HG03469 (cell line): ENCODE data around the gene TANK.
"Not testable (repeated sequence)": the region's sequence is repeated elsewhere in the genome, so short reads cannot be mapped to it uniquely, and the experiment has no call there.

Experiments used
- ATAC-seq: cut with Tn5 transposase; IDR thresholded peaks from one replicate; pipeline ENCODE4 v1.9.1; 2021; ENCODE audit warnings: mild to moderate bottlenecking, moderate library complexity, moderate number of reproducible peaks; ENCODE audit not compliant: unreplicated experiment

TANK gene

DNA sequence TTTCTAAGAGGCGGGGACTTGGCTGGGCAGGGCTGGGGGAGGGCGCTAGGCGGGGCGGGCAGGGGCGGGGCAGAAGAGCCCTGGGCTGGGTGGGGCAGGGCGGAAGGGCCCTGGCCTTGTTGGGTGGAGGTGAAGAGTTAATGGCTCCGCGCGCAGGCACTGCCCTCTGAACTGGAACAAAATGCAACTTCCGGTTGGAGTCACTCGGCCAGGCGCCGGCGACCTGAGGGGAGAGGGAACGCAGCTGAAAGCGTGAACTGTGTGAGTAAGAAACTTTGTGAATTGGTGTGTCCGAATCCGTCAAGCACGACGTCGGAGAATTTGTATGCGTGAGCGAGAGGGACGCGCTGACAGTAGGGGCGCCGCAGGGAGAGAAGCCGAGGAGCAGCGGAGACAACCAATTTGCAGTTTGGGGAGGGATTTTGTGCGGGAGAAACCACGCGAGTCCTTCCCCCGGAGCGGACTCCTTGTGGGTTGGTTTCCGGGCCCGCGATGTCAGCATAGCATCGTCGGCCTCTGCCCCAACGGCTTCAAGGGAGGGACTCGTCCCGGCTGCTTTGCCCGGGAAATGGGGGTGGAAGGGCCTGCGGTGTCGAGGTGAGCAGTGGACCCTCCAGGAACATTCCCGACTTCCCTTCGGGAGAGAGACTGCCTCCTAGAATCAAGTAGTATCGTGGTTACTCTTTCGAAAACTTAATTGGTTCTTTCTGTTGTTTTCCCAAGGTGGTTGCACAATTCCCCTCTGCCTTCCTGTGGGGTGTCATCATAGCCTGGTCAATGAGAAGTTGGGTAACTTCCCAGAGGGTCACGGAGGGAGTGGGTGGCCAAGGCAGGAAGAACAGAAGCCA lies at the start of gene TANK:
TANK (plus strand) TSS at position 203 of the 848 bp plus-strand sequence. CDS start 19,235 bp downstream, outside the sequence.
- peak; percentile 79 for ATAC-seq

- ATAC-seq, result no peak
Measured at GRCh38 chr2:161111531-161111930, 48.7 kb upstream of the TANK start.

DNA sequence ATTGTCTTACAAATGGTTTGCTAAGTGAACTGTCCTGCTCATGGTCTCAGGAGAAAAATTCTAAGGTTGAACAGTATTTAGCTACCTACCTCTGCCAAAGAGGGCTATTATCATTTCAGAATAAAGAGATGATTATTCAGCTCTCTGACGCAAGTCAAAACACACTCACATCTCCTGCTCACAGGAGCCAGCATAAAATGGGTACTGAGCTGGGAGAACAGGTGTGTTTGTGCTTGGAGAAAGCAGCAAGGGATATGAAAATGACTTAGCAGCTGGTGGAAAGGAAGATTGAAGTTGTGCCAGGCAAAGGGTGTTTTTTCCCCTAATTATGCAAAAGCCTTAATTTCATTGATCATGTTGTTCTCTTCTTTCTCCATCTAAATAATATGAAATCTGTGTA lies 47.3 kb upstream of the TANK start:
- no peak for ATAC-seq

DNA sequence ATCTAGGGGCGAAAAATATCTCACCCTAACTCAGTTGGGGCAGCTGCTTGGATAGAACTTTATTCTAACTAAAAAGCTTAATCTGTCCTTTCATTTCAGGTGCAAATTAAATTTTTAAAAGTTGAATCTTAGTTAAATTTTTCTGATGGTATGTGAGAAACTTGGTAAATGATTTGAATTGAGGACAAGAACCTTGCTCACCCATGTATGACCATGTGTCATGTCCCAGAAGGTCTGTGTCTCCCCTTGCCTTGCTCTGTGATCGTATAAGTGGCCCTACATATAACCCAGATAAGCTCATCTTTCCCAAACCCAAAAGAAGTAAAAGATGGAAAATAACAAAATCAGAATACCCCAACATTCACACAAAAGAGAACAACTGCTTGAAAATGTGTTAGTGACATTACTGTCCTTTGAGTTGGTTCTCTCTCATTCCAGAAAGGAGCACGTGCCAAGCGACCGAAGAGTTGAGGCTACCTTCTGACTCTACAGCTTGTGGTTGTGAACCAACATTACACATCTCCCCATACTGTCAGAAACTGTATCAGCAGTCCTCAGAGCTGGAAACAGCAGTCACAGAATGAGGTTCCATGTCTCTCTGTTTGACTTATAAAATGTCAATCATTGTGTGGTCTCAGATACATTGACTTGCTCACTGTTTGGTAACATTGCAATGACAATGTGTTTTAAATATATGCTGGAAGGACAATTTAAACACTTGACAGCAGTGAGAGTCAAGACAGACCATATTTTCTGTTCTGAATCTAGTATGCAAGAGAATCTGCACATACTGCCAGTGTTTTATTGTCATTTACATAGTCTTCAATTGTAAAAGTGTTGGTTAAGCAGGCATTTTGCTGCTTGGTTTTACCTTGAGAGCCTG lies 46.3 kb upstream of the TANK start:
- no peak for ATAC-seq

GRCh38 chr2:161115205-161115604 lies 45.0 kb upstream of the TANK start:
- ATAC-seq, result no peak

DNA sequence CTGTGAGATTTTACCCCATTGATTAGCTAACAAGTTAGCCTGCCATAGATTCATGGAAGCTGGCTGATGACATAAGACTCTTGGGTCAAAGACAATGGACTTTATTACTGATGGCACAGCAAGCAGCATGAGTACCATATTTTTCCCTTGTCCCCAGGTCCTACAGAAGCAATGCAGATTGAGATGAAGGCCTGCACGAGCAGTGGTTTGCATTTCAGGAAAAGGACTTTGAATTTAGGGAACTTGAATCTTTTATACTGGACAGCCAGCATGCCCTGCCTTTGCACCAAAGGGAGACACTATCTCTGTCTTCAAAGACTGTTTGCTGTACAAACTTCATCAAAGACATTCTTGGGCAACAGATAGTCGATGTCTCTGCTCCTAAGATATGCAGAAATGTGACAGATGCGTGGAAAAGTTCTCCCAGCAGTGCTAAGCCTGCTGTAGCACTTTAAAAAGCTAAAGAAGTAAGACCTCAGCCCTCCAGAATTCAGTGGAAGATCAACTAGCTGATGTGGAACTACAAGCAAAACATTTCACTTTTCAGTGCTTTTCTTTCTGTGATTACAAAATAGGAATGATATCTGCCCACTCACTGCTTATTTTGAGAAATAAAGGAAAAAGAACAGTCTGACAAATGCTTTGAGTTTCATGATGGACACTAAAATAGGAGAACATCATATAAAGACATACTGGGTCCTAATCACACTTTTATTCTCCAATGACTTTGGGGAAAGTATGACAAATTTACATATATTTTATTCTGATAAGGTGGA lies 44.4 kb upstream of the TANK start:
- no peak for ATAC-seq

GRCh38 chr2:161116509-161116908 lies 43.7 kb upstream of the TANK start:
- no peak for ATAC-seq

GRCh38 chr2:161117506-161117905 lies 42.7 kb upstream of the TANK start:
- ATAC-seq, result no peak

DNA sequence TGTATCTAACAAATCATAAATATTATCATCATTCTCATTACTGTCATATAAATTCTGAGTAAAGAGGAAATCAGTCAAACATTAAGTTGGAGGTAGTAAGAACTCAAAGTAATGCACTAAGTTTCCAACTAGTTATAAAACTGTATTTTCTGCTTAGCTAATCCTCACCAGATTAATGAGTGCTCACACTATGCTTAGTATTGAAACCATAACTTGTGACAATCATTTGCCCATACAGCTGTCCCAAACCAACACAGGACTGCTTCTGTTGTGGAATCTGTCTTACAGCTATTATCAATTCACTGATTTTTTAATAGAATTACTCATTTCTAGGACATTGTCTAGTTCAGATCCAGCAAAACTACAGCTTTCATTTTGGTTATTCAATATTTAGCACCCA lies 41.5 kb upstream of the TANK start:
- no peak for ATAC-seq

DNA sequence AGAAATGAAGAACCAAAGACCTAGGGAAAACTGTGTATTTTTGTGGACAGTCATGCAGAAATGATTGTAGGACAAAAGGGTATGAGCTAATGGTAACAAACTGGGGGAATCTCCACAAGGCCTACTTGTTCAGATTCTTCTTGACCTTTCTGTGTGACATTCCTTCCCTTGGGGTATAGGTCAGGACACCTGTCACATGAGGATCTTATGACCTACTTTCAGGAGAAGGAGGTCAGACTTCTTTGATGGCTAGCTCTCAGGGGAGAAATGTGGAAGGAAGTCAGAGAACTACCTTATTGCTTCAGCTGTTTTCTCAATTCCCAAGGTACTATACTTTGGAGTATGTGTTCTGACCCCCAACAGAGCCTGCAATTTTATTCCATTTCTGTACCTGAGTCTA lies 40.7 kb upstream of the TANK start:
- no peak for ATAC-seq

DNA sequence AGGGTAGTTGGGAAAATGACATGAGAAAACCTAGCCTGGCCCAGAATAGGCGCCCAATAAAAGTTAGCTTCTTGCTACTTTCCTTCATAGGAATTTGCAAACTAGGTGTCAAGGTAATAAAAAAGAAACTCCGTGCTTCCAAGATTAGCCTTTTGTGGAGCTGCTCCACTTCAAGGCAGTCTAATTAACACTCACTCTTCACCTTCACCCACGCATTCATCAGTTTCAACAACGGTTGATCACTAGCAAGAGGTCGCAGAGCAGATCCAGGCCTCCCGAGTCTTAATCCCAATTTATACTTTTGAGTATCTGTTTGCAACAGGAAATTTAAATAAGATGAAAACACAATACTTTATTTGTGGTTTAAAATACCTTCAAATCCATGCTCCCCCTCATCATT lies 39.5 kb upstream of the TANK start:
- ATAC-seq, result no peak

GRCh38 chr2:161121622-161122021 lies 38.6 kb upstream of the TANK start:
- no peak for ATAC-seq

GRCh38 chr2:161122772-161123530 lies 37.3 kb upstream of the TANK start:
- ATAC-seq, result peak; percentile 46

- ATAC-seq, result no peak
Measured at GRCh38 chr2:161123531-161124030, 36.6 kb upstream of the TANK start.

DNA sequence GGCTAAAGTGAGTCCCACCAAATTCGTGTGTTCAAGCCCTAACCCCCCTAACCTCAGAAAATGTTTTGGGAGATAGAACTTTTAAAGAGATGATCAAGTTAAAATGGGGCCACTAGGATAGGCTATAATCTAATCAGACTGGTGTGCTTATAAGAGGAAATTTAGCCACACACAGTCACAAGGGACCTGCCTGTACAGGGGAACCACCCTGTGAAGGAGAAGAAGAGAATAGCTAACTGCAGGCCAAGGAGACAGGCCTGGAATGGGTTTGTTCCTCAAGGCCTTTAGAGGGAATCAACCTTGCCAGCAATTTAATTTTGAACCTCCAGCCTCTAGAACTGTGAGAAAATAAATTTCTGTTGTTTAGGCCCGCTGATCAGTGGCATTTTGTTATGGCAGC lies 36.0 kb upstream of the TANK start:
- no peak for ATAC-seq

- ATAC-seq, result no peak
Measured at GRCh38 chr2:161128885-161129284, 31.3 kb upstream of the TANK start.

DNA sequence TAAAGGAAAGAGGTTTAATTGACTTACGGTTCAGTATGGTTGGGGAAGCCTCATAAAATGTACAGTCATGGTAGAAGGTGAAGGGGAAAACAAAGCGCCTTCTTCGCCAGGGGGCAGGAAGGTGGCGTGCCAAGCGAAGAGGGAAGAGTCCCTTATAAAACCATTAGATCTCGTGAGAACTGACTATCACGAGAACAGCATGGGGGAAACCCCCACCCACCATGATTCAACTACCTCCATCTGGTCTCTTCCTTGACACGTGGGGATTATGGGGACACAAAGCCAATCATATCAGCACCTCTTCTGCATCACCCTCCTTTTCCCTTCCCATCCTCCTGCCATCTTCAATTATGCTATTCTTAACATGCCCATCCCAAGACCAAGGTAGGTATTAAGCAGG lies 29.9 kb upstream of the TANK start:
- no peak for ATAC-seq

DNA sequence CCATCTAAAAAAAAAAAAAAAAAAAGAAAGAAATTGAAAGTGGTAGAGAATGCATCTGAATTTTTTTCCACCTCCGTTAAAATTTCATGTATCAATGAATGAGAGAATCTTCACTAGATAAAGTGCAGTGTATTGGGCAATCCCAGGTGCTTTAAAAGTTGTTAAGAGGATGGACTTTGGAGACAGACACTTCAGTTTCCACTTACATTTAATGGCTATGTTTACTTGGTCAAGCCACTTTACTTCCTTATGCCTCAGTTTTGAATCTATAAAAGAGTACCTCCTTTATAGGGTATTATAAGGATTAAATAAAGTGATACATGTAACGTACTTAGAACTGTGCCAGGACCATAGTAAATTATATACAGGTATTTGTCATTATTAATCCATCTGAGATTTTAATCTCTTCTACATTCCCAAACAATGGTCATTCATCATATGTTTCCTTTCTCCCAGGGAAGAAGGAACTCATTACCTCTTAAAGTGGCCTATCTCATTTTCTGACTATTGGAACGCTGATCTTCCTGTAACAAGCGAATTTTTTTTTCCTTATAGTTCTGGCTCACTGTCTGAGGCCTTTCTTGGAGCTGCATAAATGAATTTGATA lies 29.1 kb upstream of the TANK start:
- ATAC-seq, result no peak

DNA sequence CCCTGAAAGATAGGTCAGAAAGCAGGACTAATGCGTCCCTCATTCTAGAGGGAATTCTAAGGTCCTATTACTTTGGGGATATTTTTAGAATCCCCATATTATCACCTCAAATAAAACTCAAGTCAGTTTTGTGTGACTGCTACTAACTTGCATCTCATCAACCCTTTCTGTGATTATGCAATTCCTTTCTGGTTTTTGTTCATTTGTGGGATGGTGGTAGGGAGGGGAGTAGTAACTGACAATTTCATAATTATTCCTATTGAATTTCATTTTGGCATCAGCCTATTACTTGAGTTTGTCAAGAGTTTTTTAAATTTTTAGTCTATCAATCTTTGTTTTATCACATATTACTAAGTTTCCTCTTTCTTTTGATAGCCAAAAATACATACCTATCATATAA lies 28.4 kb upstream of the TANK start:
- no peak for ATAC-seq

GRCh38 chr2:161132384-161132783 lies 27.8 kb upstream of the TANK start:
- not testable (repeated sequence) for ATAC-seq
